Non-pigmented ciliary epithelial cell (primary cell): ENCODE measurements around the gene STRN4.
A peak's percentile ranks its signal among the peaks of the same experiment; 100 is the strongest.
"Not testable (repeated sequence)": the region's sequence is repeated elsewhere in the genome, so short reads cannot be mapped to it uniquely, and the experiment has no call there.

Experiments used
- DNase-seq: peaks from one replicate; pipeline ENCODE4 v3.0.0-alpha.2; 2010; ENCODE audit warnings: low read depth

STRN4 gene

GRCh38 chr19:46746281-46747057 lies at the start of gene STRN4:
TSS of gene STRN4 (minus strand) at chr19:46746450. CDS start at chr19:46746430, 20 bp downstream.
- DNase-seq, result no peak

GRCh38 chr19:46791944-46792343 lies 45.7 kb upstream of the STRN4 start:
- no peak for DNase-seq

- DNase-seq, result no peak
Observed at GRCh38 chr19:46789371-46789770, 43.1 kb upstream of the STRN4 start.

GRCh38 chr19:46788968-46789338 lies 42.7 kb upstream of the STRN4 start:
- no peak for DNase-seq

- peak; percentile 77 for DNase-seq
Observed at GRCh38 chr19:46788262-46788967, 42.2 kb upstream of the STRN4 start, which contains the start of gene SLC1A5. TSS of gene SLC1A5 (minus strand) at chr19:46788594. CDS start at chr19:46787965, 629 bp downstream.

- DNase-seq, result no peak
Observed at GRCh38 chr19:46787331-46788261, 41.3 kb upstream of the STRN4 start.

- DNase-seq, result no peak
Observed at GRCh38 chr19:46787040-46787330, 40.7 kb upstream of the STRN4 start.

- no peak for DNase-seq
Observed at GRCh38 chr19:46786236-46787039, 40.2 kb upstream of the STRN4 start.

- no peak for DNase-seq
Observed at GRCh38 chr19:46785980-46786235, 39.7 kb upstream of the STRN4 start.

GRCh38 chr19:46785054-46785979 lies 39.1 kb upstream of the STRN4 start:
- DNase-seq, result no peak

- DNase-seq, result no peak
Observed at GRCh38 chr19:46784262-46785053, 38.2 kb upstream of the STRN4 start.

- DNase-seq, result no peak
Observed at GRCh38 chr19:46783670-46784069, 37.4 kb upstream of the STRN4 start.

- no peak for DNase-seq
Observed at GRCh38 chr19:46782355-46783019, 36.2 kb upstream of the STRN4 start.

GRCh38 chr19:46777956-46778645 lies 31.9 kb upstream of the STRN4 start:
- DNase-seq, result not testable (repeated sequence)

GRCh38 chr19:46776927-46777911 lies 31.0 kb upstream of the STRN4 start:
- no peak for DNase-seq

- no peak for DNase-seq
Observed at GRCh38 chr19:46775642-46776258, 29.5 kb upstream of the STRN4 start.

GRCh38 chr19:46773018-46773399 lies 26.8 kb upstream of the STRN4 start:
- DNase-seq, result no peak
